Ascending aorta (tissue), 2 donors: Measurements from ENCODE around the gene RXFP3. TPM values are rescaled to one million over a fixed set of nuclear protein-coding genes. Genes with fewer than 3 reads are reported as not detected.

Experiments
- DNase-seq, 2 donors: peaks; one replicate each; pipeline ENCODE4 v3.0.0-alpha.2; 2019; ENCODE audit warnings: low spot score in 2 of 2
- H3K27ac ChIP-seq, 2 donors: fragments of 200-600 bp; sonication (generic); one replicate each; pipeline ENCODE4 v1.5.1; 2016 to 2017; ENCODE audit warnings: mild to moderate bottlenecking in 1 of 2
- H3K27me3 ChIP-seq: fragments of 200-600 bp; sonication (generic); one replicate; pipeline ENCODE4 v1.5.1; 2017
- H3K36me3 ChIP-seq, 2 donors: fragments of 200-600 bp; sonication (generic); one replicate each; pipeline ENCODE4 v1.5.1; 2016
- H3K4me1 ChIP-seq, 2 donors: fragments of 200-600 bp; sonication (generic); one replicate each; pipeline ENCODE4 v1.5.1; 2016 to 2017; ENCODE audit warnings: mild to moderate bottlenecking in 1 of 2
- H3K4me3 ChIP-seq, 2 donors: fragments of 200-600 bp; sonication (generic); one replicate each; pipeline ENCODE4 v1.5.1; 2016 to 2017; ENCODE audit warnings: mild to moderate bottlenecking in 1 of 2
- H3K9me3 ChIP-seq, 2 donors: fragments of 200-600 bp; sonication (generic); one replicate each; pipeline ENCODE4 v1.5.1; 2016
- CTCF ChIP-seq, 3 experiments: fragments of 200-600 bp in 2 of 3; fragments of 450-650 bp in 1 of 3; sonication (generic) in 2 of 3; IDR thresholded peaks; one replicate each; pipeline ENCODE4 v1.5.1; 2016 to 2019; ENCODE audit warnings: antibody characterized with exemption in 3 of 3, mild to moderate bottlenecking in 1 of 3, moderate library complexity in 1 of 3
- intact Hi-C: fragments of 100-400 bp; cut with DNase I; formaldehyde crosslinking; loops from one replicate; pipeline ENCODE4 v1.15.1; 2023
- total RNA-seq: library from RNA; depleted of rRNA; stranded (reverse); fragments of >200 nt; gene quantifications from one replicate; pipeline ENCODE4 v1.1.0, GENCODE V29; 2016

RXFP3 gene
- total RNA-seq, 1 donor from 2014 or later, result not detected

GRCh38 chr5:33976307-33976706, 40.1 kb downstream of the RXFP3 start:
- no peaks in the 10 kb centered on the region for H3K9me3 ChIP-seq
- no peak for DNase-seq
- intact Hi-C loops, result no loop called here
- H3K36me3 ChIP-seq, result no peaks in the 10 kb centered on the region
- H3K27ac ChIP-seq, result no peak overlapping the region
- no peaks in the 10 kb centered on the region for H3K4me1 ChIP-seq
- H3K27me3 ChIP-seq, result no peaks in the 10 kb centered on the region
- TF ChIP-seq CTCF (IDR thresholded peaks at IDR 0.05), result no peak
- no peak overlapping the region for H3K4me3 ChIP-seq

GRCh38 chr5:33978306-33978705, 42.1 kb downstream of the RXFP3 start:
- Histone ChIP-seq H3K9me3 (no peaks in the 10 kb centered on the region), H3K4me3 (no peak overlapping the region), H3K4me1 (no peaks in the 10 kb centered on the region), H3K27ac (no peak overlapping the region), H3K27me3 (no peaks in the 10 kb centered on the region), H3K36me3 (no peaks in the 10 kb centered on the region)
- no peak for DNase-seq
- TF ChIP-seq CTCF (IDR thresholded peaks at IDR 0.05), result no peak
- intact Hi-C loops, result no loop called here

- no peak overlapping the region for H3K27ac ChIP-seq
- no peaks in the 10 kb centered on the region for H3K27me3 ChIP-seq
- no peaks in the 10 kb centered on the region for H3K4me1 ChIP-seq
- DNase-seq, result no peak
- intact Hi-C loops, result no loop called here
- H3K36me3 ChIP-seq, result no peaks in the 10 kb centered on the region
- H3K9me3 ChIP-seq, result no peaks in the 10 kb centered on the region
- no peak overlapping the region for H3K4me3 ChIP-seq
- TF ChIP-seq CTCF (IDR thresholded peaks at IDR 0.05), result no peak
These were observed 43.8 kb downstream of the RXFP3 start for GRCh38 chr5:33980030-33980429.

- Histone ChIP-seq H3K9me3 (no peaks in the 10 kb centered on the region), H3K27ac (no peak overlapping the region), H3K27me3 (no peaks in the 10 kb centered on the region), H3K4me1 (no peaks in the 10 kb centered on the region), H3K36me3 (no peaks in the 10 kb centered on the region), H3K4me3 (no peak overlapping the region)
- DNase-seq, result no peak
- TF ChIP-seq CTCF (IDR thresholded peaks at IDR 0.05), result no peak
- intact Hi-C loops, result no loop called here
These were observed 45.4 kb downstream of the RXFP3 start for GRCh38 chr5:33981408-33982162.

- H3K9me3 ChIP-seq, result no peaks in the 10 kb centered on the region
- no peak for DNase-seq
- H3K36me3 ChIP-seq, result peaks cover 12 to 18% of the 10 kb centered on the region in 2 donors
- TF ChIP-seq CTCF (IDR thresholded peaks at IDR 0.05), result no peak
- no peak overlapping the region for H3K4me3 ChIP-seq
- H3K27me3 ChIP-seq, result no peaks in the 10 kb centered on the region
- H3K4me1 ChIP-seq, result no peaks in the 10 kb centered on the region
- no peak overlapping the region for H3K27ac ChIP-seq
- intact Hi-C loops, result no loop called here
These were observed 48.0 kb downstream of the RXFP3 start for GRCh38 chr5:33984178-33984577.
